Measurements from ENCODE around the gene HBD. TPM values are rescaled to one million over a fixed set of nuclear protein-coding genes. Genes with fewer than 3 reads are reported as not detected.

The HBD gene
- total and polyA plus RNA-seq, 8 donors, result 1.1 TPM; not detected in 7

DNA sequence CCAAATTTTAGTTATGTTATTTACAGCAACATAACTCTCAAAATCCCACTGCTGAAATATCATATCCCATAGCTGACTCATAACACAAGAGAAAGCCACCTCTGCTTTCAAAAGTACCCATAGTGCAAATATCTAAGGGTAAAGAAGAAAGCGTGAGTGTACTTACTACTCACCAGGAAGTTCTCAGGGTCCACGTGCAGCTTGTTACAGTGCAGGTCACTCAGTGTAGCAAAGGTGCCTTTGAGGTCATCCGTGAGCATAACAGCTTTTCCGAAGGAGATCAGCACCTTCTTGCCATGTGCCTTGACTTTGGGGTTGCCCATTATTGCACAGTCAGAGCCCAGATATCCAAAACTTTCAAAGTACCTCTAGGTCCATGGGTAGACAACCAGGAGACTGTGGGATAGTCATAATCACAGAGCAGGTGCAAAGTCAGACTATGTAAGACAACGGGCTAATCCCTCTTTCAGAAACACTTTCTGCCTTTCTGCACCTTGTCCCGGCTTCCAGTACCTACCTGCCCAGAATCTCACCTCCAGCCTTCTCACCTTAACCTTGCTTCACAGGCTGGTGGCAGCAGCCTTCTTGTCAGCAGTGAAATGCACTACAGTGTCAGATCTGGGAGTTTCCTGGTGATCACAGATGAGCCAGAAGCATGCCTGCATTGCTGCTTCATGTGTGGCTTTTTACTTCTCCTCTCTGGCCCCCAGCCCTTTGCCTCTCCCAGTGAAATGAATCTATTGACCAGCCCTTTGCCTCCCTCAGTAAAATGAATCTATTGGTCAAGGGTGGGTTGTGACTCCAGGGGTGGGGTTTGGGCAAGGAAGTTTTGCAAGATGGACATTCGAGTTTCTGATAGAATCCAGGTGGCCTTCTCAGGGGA, 8.9 kb upstream of the HBD start:
- WGBS, 2 donors, result 45 to 60% methylated on average over 7 of the region's 7 CpGs
- TF ChIP-seq, protein P1, sequence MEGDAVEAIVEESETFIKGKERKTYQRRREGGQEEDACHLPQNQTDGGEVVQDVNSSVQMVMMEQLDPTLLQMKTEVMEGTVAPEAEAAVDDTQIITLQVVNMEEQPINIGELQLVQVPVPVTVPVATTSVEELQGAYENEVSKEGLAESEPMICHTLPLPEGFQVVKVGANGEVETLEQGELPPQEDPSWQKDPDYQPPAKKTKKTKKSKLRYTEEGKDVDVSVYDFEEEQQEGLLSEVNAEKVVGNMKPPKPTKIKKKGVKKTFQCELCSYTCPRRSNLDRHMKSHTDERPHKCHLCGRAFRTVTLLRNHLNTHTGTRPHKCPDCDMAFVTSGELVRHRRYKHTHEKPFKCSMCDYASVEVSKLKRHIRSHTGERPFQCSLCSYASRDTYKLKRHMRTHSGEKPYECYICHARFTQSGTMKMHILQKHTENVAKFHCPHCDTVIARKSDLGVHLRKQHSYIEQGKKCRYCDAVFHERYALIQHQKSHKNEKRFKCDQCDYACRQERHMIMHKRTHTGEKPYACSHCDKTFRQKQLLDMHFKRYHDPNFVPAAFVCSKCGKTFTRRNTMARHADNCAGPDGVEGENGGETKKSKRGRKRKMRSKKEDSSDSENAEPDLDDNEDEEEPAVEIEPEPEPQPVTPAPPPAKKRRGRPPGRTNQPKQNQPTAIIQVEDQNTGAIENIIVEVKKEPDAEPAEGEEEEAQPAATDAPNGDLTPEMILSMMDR (IDR thresholded peaks at IDR 0.05), result no peak
- FAIRE-seq, result no peak
- H3K36me3 ChIP-seq, result no peaks in the 10 kb centered on the region
- no peak for DNase-seq
- no peak for ATAC-seq
- H3K4me3 ChIP-seq, result no peak overlapping the region
- no peaks in the 10 kb centered on the region for H3K9me3 ChIP-seq
- no peaks in the 10 kb centered on the region for H3K4me1 ChIP-seq
- intact Hi-C loops (cut with DNase I), result no loop called here
- H3K27me3 ChIP-seq, result no peaks in the 10 kb centered on the region
- no peak overlapping the region for H3K27ac ChIP-seq

DNA sequence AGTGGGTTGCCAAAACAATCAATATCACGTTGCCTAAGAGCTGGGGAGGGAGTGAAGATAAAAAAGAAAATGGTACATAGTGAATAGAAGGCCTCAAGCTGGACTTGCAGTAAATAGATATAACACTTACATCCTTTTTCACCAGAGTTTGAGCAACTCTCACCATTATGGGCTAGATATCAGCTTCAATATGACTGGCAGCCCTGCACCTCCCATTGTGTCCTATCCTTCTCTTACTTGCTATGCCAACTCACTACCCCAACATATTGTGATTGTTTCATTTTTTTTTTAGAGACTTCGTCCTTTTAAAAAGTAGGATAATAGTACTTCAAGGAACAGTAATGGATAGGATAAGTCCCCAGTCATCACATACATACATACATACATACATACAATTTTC, 7.9 kb upstream of the HBD start:
- Histone ChIP-seq H3K27ac (no peak overlapping the region), H3K27me3 (no peaks in the 10 kb centered on the region), H3K4me1 (no peaks in the 10 kb centered on the region), H3K36me3 (no peaks in the 10 kb centered on the region), H3K4me3 (no peak overlapping the region), H3K9me3 (no peaks in the 10 kb centered on the region)
- TF ChIP-seq, protein P1 (IDR thresholded peaks at IDR 0.05), result no peak
- no peak for ATAC-seq
- DNase-seq, result no peak
- intact Hi-C loops (cut with DNase I), result no loop called here
- FAIRE-seq, result no peak
- 32% methylated on average over 2 of the region's 2 CpGs for WGBS, 2 donors

DNA sequence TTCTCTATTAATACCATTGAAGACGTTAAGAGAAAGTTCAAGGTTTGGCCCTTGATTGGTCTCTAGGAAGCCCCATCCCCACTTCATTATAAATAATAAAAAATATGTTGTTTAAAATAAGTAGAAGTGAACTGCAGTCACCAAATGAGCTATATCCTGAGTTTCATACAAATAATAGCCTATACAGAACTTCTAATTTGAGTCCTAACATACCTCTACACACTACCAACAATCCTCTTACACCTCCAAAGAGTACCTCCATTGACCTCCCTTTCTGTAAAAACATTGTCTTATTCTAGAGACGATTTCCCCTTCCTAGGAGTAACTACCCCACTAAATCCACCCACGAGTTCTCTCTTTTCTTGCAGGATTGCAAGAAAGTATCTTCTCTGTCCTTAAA, 7.2 kb upstream of the HBD start:
- Histone ChIP-seq H3K36me3 (no peaks in the 10 kb centered on the region), H3K27ac (no peak overlapping the region), H3K4me1 (no peaks in the 10 kb centered on the region), H3K9me3 (no peaks in the 10 kb centered on the region), H3K27me3 (no peaks in the 10 kb centered on the region), H3K4me3 (no peak overlapping the region)
- TF ChIP-seq, protein P1 (IDR thresholded peaks at IDR 0.05), result no peak
- intact Hi-C loops (cut with DNase I), result no loop called here
- DNase-seq, result no peak
- no peak for ATAC-seq
- FAIRE-seq, result no peak
- 35 to 54% methylated on average over 3 of the region's 3 CpGs for WGBS, 2 donors

DNA sequence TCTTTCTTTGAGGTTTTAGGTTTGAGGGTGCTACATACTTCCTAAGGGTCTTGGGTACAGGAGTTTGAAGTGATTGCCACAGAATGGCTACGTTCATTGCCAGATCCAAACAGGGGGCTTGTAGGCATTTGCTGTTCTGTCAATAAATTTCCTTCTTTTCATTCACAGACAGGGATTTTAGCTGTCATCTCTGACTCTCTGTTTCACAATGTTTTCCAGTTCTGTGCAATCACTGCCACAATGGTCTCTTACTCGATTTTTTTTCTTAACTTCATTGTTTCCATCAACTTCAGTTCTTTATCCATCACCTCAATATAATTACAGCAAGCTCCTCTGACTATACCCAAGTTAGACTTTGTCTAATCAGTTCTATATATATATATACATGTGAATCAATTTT, 6.2 kb upstream of the HBD start:
- no peak overlapping the region for H3K27ac ChIP-seq
- H3K9me3 ChIP-seq, result no peaks in the 10 kb centered on the region
- H3K4me1 ChIP-seq, result no peaks in the 10 kb centered on the region
- WGBS, 2 donors, result 36 to 46% methylated on average over 2 of the region's 2 CpGs
- TF ChIP-seq, protein P1 (IDR thresholded peaks at IDR 0.05), result no peak
- FAIRE-seq, result no peak
- no peaks in the 10 kb centered on the region for H3K27me3 ChIP-seq
- no peak overlapping the region for H3K4me3 ChIP-seq
- intact Hi-C loops (cut with DNase I), result no loop called here
- no peaks in the 10 kb centered on the region for H3K36me3 ChIP-seq
- no peak for ATAC-seq
- no peak for DNase-seq

DNA sequence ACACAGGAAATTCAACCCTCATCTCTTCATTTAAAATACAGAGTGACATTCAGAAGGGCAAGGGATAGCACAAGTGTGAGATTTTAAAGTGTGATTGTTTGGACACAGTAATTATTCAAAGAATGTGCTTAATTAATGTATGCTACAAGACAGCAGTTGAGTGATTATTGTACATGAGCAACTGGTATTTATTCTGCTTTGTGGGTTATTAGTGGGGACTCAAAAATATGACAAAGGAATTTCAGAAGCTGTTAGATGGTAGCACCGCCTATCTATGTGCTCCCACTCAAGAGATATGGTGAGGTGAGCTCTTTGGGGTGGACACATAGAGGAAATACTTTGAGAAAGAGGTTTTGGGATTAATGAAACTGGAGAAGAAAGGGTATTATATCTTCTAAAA, 5.8 kb upstream of the HBD start:
- H3K4me3 ChIP-seq, result no peak overlapping the region
- DNase-seq (no peak), FAIRE-seq (no peak), ATAC-seq (no peak)
- 56 to 66% methylated on average over 1 of the region's 1 CpG for WGBS, 2 donors
- no peaks in the 10 kb centered on the region for H3K4me1 ChIP-seq
- H3K27ac ChIP-seq, result no peak overlapping the region
- intact Hi-C loops (cut with DNase I), result no loop called here
- H3K27me3 ChIP-seq, result no peaks in the 10 kb centered on the region
- H3K36me3 ChIP-seq, result no peaks in the 10 kb centered on the region
- TF ChIP-seq, protein P1 (IDR thresholded peaks at IDR 0.05), result no peak
- no peaks in the 10 kb centered on the region for H3K9me3 ChIP-seq
